Transverse colon (tissue), 4 donors: ENCODE data around the gene SETD1B. TPM values are rescaled to one million over a fixed set of nuclear protein-coding genes. Genes with fewer than 3 reads are reported as not detected.
"Not testable (repeated sequence)": the region's sequence is repeated elsewhere in the genome, so short reads cannot be mapped to it uniquely, and the experiment has no call there.

Experiments used
- DNase-seq: peaks from one replicate; pipeline ENCODE4 v3.0.0-alpha.2; 2019
- H3K27ac ChIP-seq, 4 donors: fragments of 200-600 bp; sonication (generic); 2 replicates each; pipeline ENCODE4 v1.5.1; 2016 to 2018; ENCODE audit warnings: inconsistent platforms in 4 of 4
- H3K27me3 ChIP-seq: fragments of 200-600 bp; sonication (generic); 2 replicates; pipeline ENCODE4 v1.5.1; 2017; ENCODE audit warnings: inconsistent platforms
- H3K36me3 ChIP-seq, 4 donors: fragments of 200-600 bp; sonication (generic); 2 replicates each; pipeline ENCODE4 v1.5.1; 2017 to 2019; ENCODE audit warnings: inconsistent platforms in 4 of 4
- H3K4me1 ChIP-seq, 4 donors: fragments of 200-600 bp; sonication (generic); 2 replicates each; pipeline ENCODE4 v1.5.1; 2017 to 2020; ENCODE audit warnings: inconsistent platforms in 4 of 4
- H3K4me3 ChIP-seq, 4 donors: fragments of 200-600 bp; sonication (generic); 1 replicate in 1 of 4; 2 replicates in 3 of 4; pipeline versions ENCODE4 v1.5.1 to v1.6.1; 2017 to 2019; ENCODE audit warnings: inconsistent platforms in 4 of 4
- H3K9me3 ChIP-seq, 2 donors: fragments of 200-600 bp; sonication (generic); 2 replicates each; pipeline ENCODE4 v1.5.1; 2017 to 2019; ENCODE audit warnings: inconsistent platforms in 2 of 2
- CTCF ChIP-seq, 5 experiments: fragments of 200-600 bp in 3 of 5; fragments of 450-650 bp in 2 of 5; sonication (generic) in 3 of 5; IDR thresholded peaks; 1 replicate in 2 of 5; 2 replicates in 3 of 5; pipeline ENCODE4 v1.5.1; 2016 to 2017; ENCODE audit warnings: antibody characterized with exemption in 5 of 5, inconsistent platforms in 3 of 5, mild to moderate bottlenecking in 2 of 5, moderate library complexity in 1 of 5
- EP300 ChIP-seq: sonication (generic); formaldehyde crosslinking; IDR thresholded peaks from one replicate; pipeline ENCODE4 v1.6.1; 2017; ENCODE audit warnings: antibody characterized with exemption, low read depth
- POLR2A ChIP-seq: fragments of 450-650 bp; IDR thresholded peaks from one replicate; pipeline ENCODE4 v1.6.1; 2016; ENCODE audit warnings: antibody characterized with exemption, mild to moderate bottlenecking, moderate library complexity
- POLR2AphosphoS5 ChIP-seq, 3 donors: sonication (generic); formaldehyde crosslinking; IDR thresholded peaks; one replicate each; pipeline ENCODE4 v1.6.1; 2016; ENCODE audit warnings: antibody characterized with exemption in 3 of 3
- WGBS, 2 donors: methylation state at CpG; one replicate each; pipeline ENCODE4 v1.1.5; 2018; ENCODE audit warnings: low coverage in 1 of 2; 5-methylcytosine and 5-hydroxymethylcytosine counted together
- in situ Hi-C, 4 donors: fragments of 200-750 bp; cut with MboI; loops; one replicate each; pipeline versions ENCODE4 v1.15.0 to v1.15.1; 2017; ENCODE audit warnings: low sequenced_read_pairs in 3 of 4, low pct_ligation_motif_present in 1 of 4, low pct_unique_long_range_greater_than_20kb in 1 of 4
- intact Hi-C: fragments of 100-400 bp; cut with DNase I; formaldehyde crosslinking; loops from one replicate; pipeline ENCODE4 v1.15.1; 2023; ENCODE audit warnings: low total_unique reads
- total RNA-seq, 4 donors: library from RNA; depleted of rRNA; stranded (reverse); fragments of >200 nt; gene quantifications; one replicate each; pipeline ENCODE4 v1.1.0, GENCODE V29; 2016

Gene SETD1B
- total RNA-seq, result 10 to 100 TPM; 13.4 to 39.6 (median 15.2) TPM

- peak within 1 kb of the TSS; percentile 75 to 94 (median 80) for H3K4me3 ChIP-seq
- WGBS, 2 donors, result 2% methylated on average over 24 of the region's 74 CpGs; no CpG with 5 or more reads in 1 of the 2 donors
- TF ChIP-seq CTCF (IDR thresholded peaks at IDR 0.05) (no peak), POLR2A (no peak), POLR2AphosphoS5 (IDR thresholded peaks at IDR 0.05) (peak in 2 of 3 donors; percentile 13 to 27), EP300 (no peak)
- peak; percentile 69 for DNase-seq
- H3K4me1 ChIP-seq, result peaks cover 17 to 32% (median 28%) of the 10 kb centered on the region in 4 donors
- intact Hi-C loops (no loop called here), in situ Hi-C loops (no loop called here)
- H3K36me3 ChIP-seq, result peaks cover 0 to 7% (median 0%) of the 10 kb centered on the region in 4 donors
- no peaks in the 10 kb centered on the region for H3K27me3 ChIP-seq
- H3K9me3 ChIP-seq, result no peaks in the 10 kb centered on the region
- H3K27ac ChIP-seq, result peak within 1 kb of the TSS; percentile 100
Observed at GRCh38 chr12:121803861-121804416, at the start of gene SETD1B. TSS of gene SETD1B (plus strand) at chr12:121804009. CDS start at chr12:121804738, 729 bp downstream.

GRCh38 chr12:121754836-121755235 lies 49.0 kb upstream of the SETD1B start:
- 91% methylated on average over 11 of the region's 11 CpGs; no CpG with 5 or more reads in 1 of the 2 donors for WGBS, 2 donors
- no peak for TF ChIP-seq CTCF (IDR thresholded peaks at IDR 0.05)
- TF ChIP-seq EP300, result no peak
- no peak for TF ChIP-seq POLR2AphosphoS5 (IDR thresholded peaks at IDR 0.05)
- no peak for TF ChIP-seq POLR2A
- Histone ChIP-seq H3K27me3 (no peaks in the 10 kb centered on the region), H3K4me1 (peaks cover 0 to 6% (median 2%) of the 10 kb centered on the region in 4 donors), H3K9me3 (no peaks in the 10 kb centered on the region), H3K36me3 (no peaks in the 10 kb centered on the region), H3K4me3 (no peak overlapping the region), H3K27ac (no peak overlapping the region)
- no peak for DNase-seq
- intact Hi-C loops (no loop called here), in situ Hi-C loops (no loop called here)

DNA sequence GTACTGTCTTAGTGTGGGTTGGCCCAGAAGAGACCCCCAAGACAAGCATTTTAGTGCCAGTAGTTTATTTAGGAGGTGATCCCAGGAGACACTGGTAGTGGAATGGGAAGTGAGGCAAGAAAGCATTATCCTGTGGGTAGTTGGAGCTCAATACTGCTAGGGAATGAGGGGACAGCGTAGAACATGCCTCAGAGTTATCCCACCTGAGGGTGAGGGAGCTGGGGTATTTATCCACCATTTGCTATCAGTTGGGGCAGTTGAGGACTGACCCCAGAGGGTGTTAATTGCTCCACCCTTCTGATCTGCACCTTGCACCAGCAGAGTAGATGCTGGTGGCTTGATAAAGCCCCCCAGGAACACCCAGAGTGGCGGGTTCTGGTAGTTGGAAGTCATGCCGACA lies 48.2 kb upstream of the SETD1B start:
- Histone ChIP-seq H3K9me3 (no peaks in the 10 kb centered on the region), H3K27ac (no peak overlapping the region), H3K27me3 (no peaks in the 10 kb centered on the region), H3K4me1 (peaks cover 0 to 6% (median 2%) of the 10 kb centered on the region in 4 donors), H3K4me3 (no peak overlapping the region), H3K36me3 (no peaks in the 10 kb centered on the region)
- no peak for DNase-seq
- in situ Hi-C loops, result no loop called here
- 97 to 100% methylated on average over 1 to 3 of the region's 3 CpGs for WGBS, 2 donors
- no peak for TF ChIP-seq POLR2AphosphoS5 (IDR thresholded peaks at IDR 0.05)
- TF ChIP-seq CTCF (IDR thresholded peaks at IDR 0.05), result no peak
- TF ChIP-seq EP300, result no peak
- no peak for TF ChIP-seq POLR2A
- intact Hi-C loops, result no loop called here

- in situ Hi-C loops, result not testable (repeated sequence)
- 93 to 100% methylated on average over 3 to 22 of the region's 22 CpGs for WGBS, 2 donors
Observed at GRCh38 chr12:121758536-121758935, 45.3 kb upstream of the SETD1B start.

More at GRCh38 chr12:121758536-121758935, 45.3 kb upstream of the SETD1B start:
- intact Hi-C loops, H3K4me3 ChIP-seq, H3K27me3 ChIP-seq, H3K36me3 ChIP-seq, H3K27ac ChIP-seq, H3K9me3 ChIP-seq, DNase-seq: not testable (repeated sequence)
- H3K4me1 ChIP-seq, result peaks cover 0 to 12% (median 6%) of the 10 kb centered on the region in 4 donors
